HEK293 (cell line): ENCODE data around the gene FRAT2.
A peak's percentile ranks its signal among the peaks of the same experiment; 100 is the strongest.

ENCODE experiments used
- CTCF ChIA-PET: fragments of 350-600 bp; formaldehyde crosslinking; extraction: SDS; loops from one replicate; lab custom pipeline; 2021; ENCODE audit warnings: antibody characterized with exemption; lab: Yijun Ruan, JAX
- POLR2A ChIA-PET: fragments of 300-600 bp; formaldehyde crosslinking; extraction: SDS; loops from one replicate; lab custom pipeline; 2020; ENCODE audit warnings: antibody characterized with exemption, inconsistent platforms; lab: Yijun Ruan, JAX
- H3K27ac ChIP-seq: fragments of 200-500 bp; sonication (Bioruptor generic); 2 replicates; pipeline ENCODE4 v1.5.1; 2014; ENCODE audit warnings: low read depth, low read length, control low read depth, inconsistent platforms; ENCODE audit errors: extremely low read depth
- H3K36me3 ChIP-seq, 2 experiments: fragments of 200-500 bp in 1 of 2; sonication (Bioruptor generic) in 1 of 2; 1 replicate in 1 of 2; 2 replicates in 1 of 2; pipeline ENCODE4 v1.5.1; 2014 to 2017; ENCODE audit warnings: inconsistent platforms in 2 of 2, low read length in 2 of 2; ENCODE audit not compliant: control insufficient read depth in 2 of 2, insufficient read depth in 1 of 2
- H3K4me1 ChIP-seq: fragments of 200-500 bp; sonication (Bioruptor generic); 2 replicates; pipeline ENCODE4 v1.5.1; 2014; ENCODE audit warnings: mild to moderate bottlenecking, low read length, inconsistent platforms; ENCODE audit not compliant: control insufficient read depth, insufficient read depth
- H3K4me3 ChIP-seq: 2 replicates; pipeline ENCODE4 v1.5.1; 2011; ENCODE audit warnings: low read depth, mild to moderate bottlenecking, control low read depth, low read length, moderate library complexity
- H3K9me3 ChIP-seq: fragments of 200-500 bp; sonication (Bioruptor generic); 2 replicates; pipeline ENCODE4 v1.5.1; 2014; ENCODE audit warnings: low read depth, low read length, inconsistent platforms; ENCODE audit not compliant: control insufficient read depth, insufficient read depth
- GLI2 ChIP-seq: fragments of 450-650 bp; formaldehyde crosslinking; IDR thresholded peaks from 2 replicates; pipeline ENCODE4; 2017; ENCODE audit warnings: missing biosample characterization, missing genetic modification characterization, low read depth, borderline replicate concordance
- HOXA7 ChIP-seq: sonication (generic); formaldehyde crosslinking; IDR thresholded peaks from 2 replicates; pipeline ENCODE4 v1.8.1; 2022; ENCODE audit warnings: missing genetic modification reagents, borderline replicate concordance
- MEIS1 ChIP-seq: sonication (generic); formaldehyde crosslinking; IDR thresholded peaks from 2 replicates; pipeline ENCODE4 v1.8.1; 2022; ENCODE audit warnings: missing genetic modification reagents, mild to moderate bottlenecking, borderline replicate concordance
- PRDM6 ChIP-seq: fragments of 450-650 bp; formaldehyde crosslinking; IDR thresholded peaks from 2 replicates; pipeline ENCODE4 v1.5.1; 2017; ENCODE audit warnings: missing biosample characterization, missing genetic modification characterization
- SCRT2 ChIP-seq: fragments of 450-650 bp; formaldehyde crosslinking; IDR thresholded peaks from 2 replicates; pipeline ENCODE4 v1.5.1; 2016; ENCODE audit warnings: missing biosample characterization, missing genetic modification characterization
- ZBTB17 ChIP-seq: fragments of 450-650 bp; formaldehyde crosslinking; IDR thresholded peaks from 2 replicates; pipeline ENCODE4 v1.5.1; 2016; ENCODE audit warnings: missing biosample characterization, missing genetic modification characterization
- ZEB2 ChIP-seq: fragments of 450-650 bp; formaldehyde crosslinking; IDR thresholded peaks from 2 replicates; pipeline ENCODE4 v1.5.1; 2016; ENCODE audit warnings: missing biosample characterization, missing genetic modification characterization
- ZIC2 ChIP-seq: fragments of 450-650 bp; formaldehyde crosslinking; IDR thresholded peaks from 2 replicates; pipeline ENCODE4 v1.5.1; 2016; ENCODE audit warnings: missing biosample characterization, missing genetic modification characterization
- ZNF121 ChIP-seq: fragments of 450-650 bp; formaldehyde crosslinking; IDR thresholded peaks from 2 replicates; pipeline ENCODE4 v1.5.1; 2016; ENCODE audit warnings: missing biosample characterization, missing genetic modification characterization
- ZNF214 ChIP-seq: fragments of 450-650 bp; formaldehyde crosslinking; IDR thresholded peaks from 2 replicates; pipeline ENCODE4 v1.5.1; 2017; ENCODE audit warnings: missing biosample characterization, mild to moderate bottlenecking, missing genetic modification characterization, borderline replicate concordance
- ZNF335 ChIP-seq: fragments of 450-650 bp; formaldehyde crosslinking; conservative IDR thresholded peaks from 2 replicates; pipeline ENCODE4 v1.5.1; 2016; ENCODE audit warnings: missing biosample characterization, missing genetic modification characterization
- ZNF394 ChIP-seq: fragments of 450-650 bp; formaldehyde crosslinking; IDR thresholded peaks from 2 replicates; pipeline ENCODE4 v1.5.1; 2016; ENCODE audit warnings: missing biosample characterization, missing genetic modification characterization, mild to moderate bottlenecking, moderate library complexity, borderline replicate concordance
- ZNF404 ChIP-seq: fragments of 450-650 bp; formaldehyde crosslinking; IDR thresholded peaks from 2 replicates; pipeline ENCODE4 v1.5.1; 2017; ENCODE audit warnings: missing biosample characterization, missing genetic modification characterization
- ZNF426 ChIP-seq: fragments of 450-650 bp; formaldehyde crosslinking; IDR thresholded peaks from 2 replicates; pipeline ENCODE4 v1.5.1; 2017; ENCODE audit warnings: missing biosample characterization, missing genetic modification characterization, mild to moderate bottlenecking, inconsistent platforms, moderate library complexity
- ZNF501 ChIP-seq: fragments of 450-650 bp; formaldehyde crosslinking; IDR thresholded peaks from 2 replicates; pipeline ENCODE4 v1.5.1; 2016; ENCODE audit warnings: missing biosample characterization, missing genetic modification characterization
- ZNF530 ChIP-seq: fragments of 450-650 bp; formaldehyde crosslinking; IDR thresholded peaks from 2 replicates; pipeline ENCODE4 v1.5.1; 2016; ENCODE audit warnings: low read depth, missing biosample characterization, missing genetic modification characterization
- ZNF544 ChIP-seq: fragments of 450-650 bp; formaldehyde crosslinking; IDR thresholded peaks from 2 replicates; pipeline ENCODE4 v1.5.0; 2017; ENCODE audit warnings: missing biosample characterization, missing genetic modification characterization
- ZNF664 ChIP-seq: fragments of 450-650 bp; formaldehyde crosslinking; IDR thresholded peaks from 2 replicates; pipeline ENCODE4 v1.5.1; 2016; ENCODE audit warnings: missing biosample characterization, missing genetic modification characterization
- TF ChIP-seq, protein P1 (sequence below): fragments of 450-650 bp; formaldehyde crosslinking; IDR thresholded peaks from 2 replicates; pipeline ENCODE4 v1.5.1; 2017; ENCODE audit warnings: missing biosample characterization, missing genetic modification characterization
- TF ChIP-seq, protein P2 (sequence below): fragments of 450-650 bp; formaldehyde crosslinking; IDR thresholded peaks from 2 replicates; pipeline ENCODE4 v1.5.1; 2016; ENCODE audit warnings: missing biosample characterization, missing genetic modification characterization, borderline replicate concordance

The FRAT2 gene

GRCh38 chr10:97336446-97336845 lies 1.9 kb upstream of the FRAT2 start:
- Histone ChIP-seq H3K4me3 (no peak overlapping the region), H3K36me3 (peaks cover 0 to under 1% of the 10 kb centered on the region in 2 experiments; a peak in 2 of 3 replicates), H3K9me3 (no peaks in the 10 kb centered on the region), H3K4me1 (peaks cover 18% of the 10 kb centered on the region), H3K27ac (no peak overlapping the region)
- TF ChIP-seq MEIS1 (CRISPR knock-in tag): no peak
- TF ChIP-seq HOXA7: no peak
- TF ChIP-seq ZNF214 (tag by site-specific recombination): no peak
- CTCF ChIA-PET: no interaction called here
- POLR2A ChIA-PET: interaction anchor here (1.1 kb wide), 1 partner anchor 65 kb away, joined by 3 read pairs; the partner anchor contains the start of gene RRP12

DNA sequence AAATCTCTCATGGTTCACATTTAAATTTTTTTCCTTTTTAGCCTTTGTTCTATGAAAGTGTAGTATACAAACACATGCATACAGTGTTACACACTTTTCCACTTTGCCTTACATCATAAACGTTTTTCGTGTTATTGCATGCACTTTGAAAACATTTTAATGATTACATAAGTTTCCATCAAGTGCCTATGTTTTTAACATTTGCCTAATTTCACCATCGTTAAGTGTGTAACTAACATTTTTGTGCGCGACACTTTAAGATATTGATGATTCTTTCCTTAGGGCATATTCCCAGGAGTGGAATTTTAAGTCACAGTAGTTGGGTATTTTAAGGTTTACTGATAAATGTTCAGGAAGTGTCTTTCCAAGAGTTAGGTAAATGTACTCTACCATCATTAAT lies 1.5 kb upstream of the FRAT2 start:
- Histone ChIP-seq H3K4me3 (no peak overlapping the region), H3K36me3 (peaks cover 0 to 4% of the 10 kb centered on the region in 2 experiments; a peak in 2 of 3 replicates), H3K27ac (no peak overlapping the region), H3K9me3 (no peaks in the 10 kb centered on the region), H3K4me1 (peaks cover 18% of the 10 kb centered on the region)
- CTCF ChIA-PET: no interaction called here
- POLR2A ChIA-PET: no interaction called here
- TF ChIP-seq ZIC2 (no peak), PRDM6 (peak; percentile 80), ZNF530 (tag by site-specific recombination) (no peak), ZNF426 (tag by site-specific recombination) (no peak)

DNA sequence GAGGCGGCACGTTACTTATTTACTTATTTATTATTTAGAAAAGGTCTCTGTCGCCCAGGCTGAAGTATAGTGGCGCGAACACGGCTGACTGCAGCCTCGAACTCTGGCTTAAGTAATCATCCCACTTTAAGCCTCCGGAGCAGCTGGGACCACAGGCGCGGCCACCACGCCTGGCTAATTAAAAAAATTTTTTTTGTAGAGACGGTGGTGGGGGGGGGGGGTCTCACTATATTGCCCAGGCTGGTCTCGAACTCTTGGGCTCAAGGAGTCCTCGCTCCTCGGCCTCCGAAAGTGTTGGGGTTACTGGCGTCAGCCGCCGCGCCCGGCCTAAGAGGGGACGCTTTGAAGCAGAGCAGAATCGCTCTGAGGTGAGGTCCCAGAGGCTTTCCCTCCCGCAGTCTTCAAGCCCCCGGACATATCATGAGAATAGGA lies 675 bp upstream of the FRAT2 start:
- H3K4me1 ChIP-seq: peaks cover 18% of the 10 kb centered on the region
- TF ChIP-seq ZNF335 (0 out of 2 replicates have a peak, but pooled peaks have one; percentile 6), ZNF394 (tag by site-specific recombination) (0 out of 2 replicates have a peak, but pooled peaks have one; percentile 3), SCRT2 (tag by site-specific recombination) (no peak)
- TF ChIP-seq, protein P1, sequence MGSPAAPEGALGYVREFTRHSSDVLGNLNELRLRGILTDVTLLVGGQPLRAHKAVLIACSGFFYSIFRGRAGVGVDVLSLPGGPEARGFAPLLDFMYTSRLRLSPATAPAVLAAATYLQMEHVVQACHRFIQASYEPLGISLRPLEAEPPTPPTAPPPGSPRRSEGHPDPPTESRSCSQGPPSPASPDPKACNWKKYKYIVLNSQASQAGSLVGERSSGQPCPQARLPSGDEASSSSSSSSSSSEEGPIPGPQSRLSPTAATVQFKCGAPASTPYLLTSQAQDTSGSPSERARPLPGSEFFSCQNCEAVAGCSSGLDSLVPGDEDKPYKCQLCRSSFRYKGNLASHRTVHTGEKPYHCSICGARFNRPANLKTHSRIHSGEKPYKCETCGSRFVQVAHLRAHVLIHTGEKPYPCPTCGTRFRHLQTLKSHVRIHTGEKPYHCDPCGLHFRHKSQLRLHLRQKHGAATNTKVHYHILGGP (tag by site-specific recombination): no peak
- H3K36me3 ChIP-seq: peaks cover 0 to 9% of the 10 kb centered on the region in 2 experiments; a peak in 2 of 3 replicates
- ChIA-PET CTCF (no interaction called here), POLR2A (no interaction called here)
- peak overlapping the region; percentile 9; the same call in 1 of the 2 replicates for H3K4me3 ChIP-seq
- peak overlapping the region; percentile 99; the same call in 1 of the 2 replicates for H3K27ac ChIP-seq
- no peaks in the 10 kb centered on the region for H3K9me3 ChIP-seq

GRCh38 chr10:97333601-97334369 lies 744 bp downstream of the FRAT2 start:
- Histone ChIP-seq H3K27ac (peak overlapping the region; percentile 99; the same call in 1 of the 2 replicates), H3K9me3 (no peaks in the 10 kb centered on the region), H3K36me3 (peaks cover 3 to 12% of the 10 kb centered on the region in 2 experiments; a peak in 2 of 3 replicates), H3K4me3 (peak overlapping the region; percentile 66), H3K4me1 (peaks cover 25% of the 10 kb centered on the region)
- POLR2A ChIA-PET: interaction anchor here (1.1 to 5.3 kb wide), 5 partner anchors 8 to 67 kb away, joined by 3 to 27 read pairs (median 18); partner anchors contain the start of genes ARHGAP19, FRAT1 and RRP12
- CTCF ChIA-PET: interaction anchor here (0.5 to 4.0 kb wide), 9 partner anchors 11 to 368 kb away, joined by 3 to 40 read pairs (median 3); partner anchors contain the start of gene FRAT1
- no peak for TF ChIP-seq ZEB2 (tag by site-specific recombination)
- no peak for TF ChIP-seq ZNF121 (tag by site-specific recombination)
- TF ChIP-seq GLI2: no peak
- no peak for TF ChIP-seq ZNF426 (tag by site-specific recombination)
- TF ChIP-seq, protein P2, sequence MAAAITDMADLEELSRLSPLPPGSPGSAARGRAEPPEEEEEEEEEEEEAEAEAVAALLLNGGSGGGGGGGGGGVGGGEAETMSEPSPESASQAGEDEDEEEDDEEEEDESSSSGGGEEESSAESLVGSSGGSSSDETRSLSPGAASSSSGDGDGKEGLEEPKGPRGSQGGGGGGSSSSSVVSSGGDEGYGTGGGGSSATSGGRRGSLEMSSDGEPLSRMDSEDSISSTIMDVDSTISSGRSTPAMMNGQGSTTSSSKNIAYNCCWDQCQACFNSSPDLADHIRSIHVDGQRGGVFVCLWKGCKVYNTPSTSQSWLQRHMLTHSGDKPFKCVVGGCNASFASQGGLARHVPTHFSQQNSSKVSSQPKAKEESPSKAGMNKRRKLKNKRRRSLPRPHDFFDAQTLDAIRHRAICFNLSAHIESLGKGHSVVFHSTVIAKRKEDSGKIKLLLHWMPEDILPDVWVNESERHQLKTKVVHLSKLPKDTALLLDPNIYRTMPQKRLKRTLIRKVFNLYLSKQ (tag by site-specific recombination): no peak
- no peak for TF ChIP-seq ZNF544
- no peak for TF ChIP-seq ZNF664 (tag by site-specific recombination)
- no peak for TF ChIP-seq ZNF530 (tag by site-specific recombination)
- TF ChIP-seq ZNF501 (tag by site-specific recombination): no peak
- no peak for TF ChIP-seq ZNF404 (tag by site-specific recombination)
- peak; percentile 32; the same call in 1 of the 2 replicates for TF ChIP-seq ZBTB17
- no peak for TF ChIP-seq PRDM6
